Measurements from ENCODE around the gene TSHZ1. TPM values are rescaled to one million over a fixed set of nuclear protein-coding genes. Genes with fewer than 3 reads are reported as not detected.

Gene TSHZ1
- total and polyA plus RNA-seq, 2 donors from 2014 or later = 7.0 to 31.3 TPM

DNA sequence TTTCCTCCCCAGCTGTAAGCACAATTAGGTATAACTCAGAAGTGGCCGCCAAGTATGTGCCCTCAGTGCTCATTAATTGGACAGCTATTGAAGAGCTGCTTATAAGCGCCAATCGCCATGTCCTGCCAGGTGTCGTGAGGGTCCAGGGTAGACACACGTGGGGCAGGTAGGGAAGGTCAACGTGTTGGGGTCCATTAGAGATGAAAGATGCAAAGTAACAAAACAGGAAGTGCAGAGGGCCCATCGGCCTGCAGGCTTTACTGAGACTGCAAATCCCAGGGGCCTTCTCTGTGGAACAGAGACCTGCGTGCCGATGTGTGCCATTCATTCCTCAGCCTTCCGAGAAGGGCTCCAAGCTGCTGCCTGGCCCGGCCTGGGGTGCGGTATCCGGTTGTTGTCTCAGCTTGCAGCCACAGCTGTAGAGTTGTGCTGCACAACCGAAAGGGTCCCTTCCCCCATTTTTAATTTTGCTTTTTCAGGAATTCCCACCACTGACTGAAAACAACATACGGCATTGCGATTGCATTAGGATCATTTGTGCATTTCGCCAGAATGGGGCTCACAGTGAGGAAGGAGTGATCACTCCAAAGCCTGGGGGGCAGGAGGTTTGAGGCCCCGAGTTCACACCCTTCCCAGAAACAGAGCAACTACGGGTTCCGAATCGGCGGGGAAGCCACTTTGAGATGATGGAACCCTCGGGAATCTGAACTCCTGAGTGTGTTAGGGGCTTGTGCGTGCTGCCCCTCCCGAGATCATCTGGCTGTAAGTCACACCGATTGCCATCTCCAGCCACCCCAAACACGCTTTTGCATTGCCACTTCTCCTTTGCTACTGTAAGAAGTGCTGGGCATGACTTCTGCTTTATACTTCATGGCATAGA, 94.3 kb downstream of the TSHZ1 start:
- TF ChIP-seq, protein P1, sequence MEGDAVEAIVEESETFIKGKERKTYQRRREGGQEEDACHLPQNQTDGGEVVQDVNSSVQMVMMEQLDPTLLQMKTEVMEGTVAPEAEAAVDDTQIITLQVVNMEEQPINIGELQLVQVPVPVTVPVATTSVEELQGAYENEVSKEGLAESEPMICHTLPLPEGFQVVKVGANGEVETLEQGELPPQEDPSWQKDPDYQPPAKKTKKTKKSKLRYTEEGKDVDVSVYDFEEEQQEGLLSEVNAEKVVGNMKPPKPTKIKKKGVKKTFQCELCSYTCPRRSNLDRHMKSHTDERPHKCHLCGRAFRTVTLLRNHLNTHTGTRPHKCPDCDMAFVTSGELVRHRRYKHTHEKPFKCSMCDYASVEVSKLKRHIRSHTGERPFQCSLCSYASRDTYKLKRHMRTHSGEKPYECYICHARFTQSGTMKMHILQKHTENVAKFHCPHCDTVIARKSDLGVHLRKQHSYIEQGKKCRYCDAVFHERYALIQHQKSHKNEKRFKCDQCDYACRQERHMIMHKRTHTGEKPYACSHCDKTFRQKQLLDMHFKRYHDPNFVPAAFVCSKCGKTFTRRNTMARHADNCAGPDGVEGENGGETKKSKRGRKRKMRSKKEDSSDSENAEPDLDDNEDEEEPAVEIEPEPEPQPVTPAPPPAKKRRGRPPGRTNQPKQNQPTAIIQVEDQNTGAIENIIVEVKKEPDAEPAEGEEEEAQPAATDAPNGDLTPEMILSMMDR (IDR thresholded peaks at IDR 0.05; ENCODE audit: borderline replicate concordance, extremely low read depth, insufficient read depth) = no peak
- Histone ChIP-seq H3K9ac (ENCODE audit: low read length in 3 of 3) (no peak overlapping the region), H3K9me3 (ENCODE audit: control insufficient read depth in 2 of 3, insufficient read depth in 1 of 3, low read length in 3 of 3) (no peaks in the 10 kb centered on the region), H3K4me3 (ENCODE audit: low read length in 3 of 3) (no peak overlapping the region), H3K4me1 (ENCODE audit: control insufficient read depth in 2 of 3, insufficient read depth in 2 of 3, low read depth in 1 of 3, low read length in 3 of 3) (no peaks in the 10 kb centered on the region), H3K27ac (ENCODE audit: low read depth in 2 of 2, low read length in 2 of 2) (no peak overlapping the region), H3K36me3 (ENCODE audit: control insufficient read depth in 2 of 3, insufficient read depth in 3 of 3, low read length in 3 of 3) (no peaks in the 10 kb centered on the region), H3K27me3 (ENCODE audit: control insufficient read depth, insufficient read depth, low read length) (no peaks in the 10 kb centered on the region)
- FAIRE-seq (no peak), DNase-seq (no peak)
- intact Hi-C loops (cut with DNase I) = no loop called here

DNA sequence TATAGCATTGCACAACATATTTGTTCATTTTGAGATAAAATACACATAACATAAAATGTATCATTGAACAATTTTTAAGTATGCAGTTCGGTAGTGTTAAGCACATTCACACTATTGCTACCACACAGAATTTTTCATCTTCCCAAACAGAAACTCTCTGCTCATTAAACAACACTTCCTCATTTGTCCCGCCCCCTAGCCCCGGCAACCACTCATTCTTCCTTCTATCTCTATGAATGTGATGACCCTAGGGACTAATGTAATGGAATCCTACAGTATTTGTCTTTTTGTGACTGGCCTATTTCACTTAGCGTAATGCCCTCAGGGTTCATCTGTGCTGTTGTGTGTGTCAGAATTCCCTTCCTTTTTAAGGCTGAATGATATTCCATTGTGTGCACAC, 95.4 kb downstream of the TSHZ1 start:
- H3K4me1 ChIP-seq (ENCODE audit: control insufficient read depth in 2 of 3, insufficient read depth in 2 of 3, low read depth in 1 of 3, low read length in 3 of 3) = no peaks in the 10 kb centered on the region
- FAIRE-seq (no peak), DNase-seq (no peak)
- H3K27ac ChIP-seq (ENCODE audit: low read depth in 2 of 2, low read length in 2 of 2) = no peak overlapping the region
- H3K4me3 ChIP-seq (ENCODE audit: low read length in 3 of 3) = no peak overlapping the region
- no peaks in the 10 kb centered on the region for H3K27me3 ChIP-seq (ENCODE audit: control insufficient read depth, insufficient read depth, low read length)
- TF ChIP-seq, protein P1 (IDR thresholded peaks at IDR 0.05; ENCODE audit: borderline replicate concordance, extremely low read depth, insufficient read depth) = no peak
- intact Hi-C loops (cut with DNase I) = no loop called here
- no peaks in the 10 kb centered on the region for H3K36me3 ChIP-seq (ENCODE audit: control insufficient read depth in 2 of 3, insufficient read depth in 3 of 3, low read length in 3 of 3)
- H3K9me3 ChIP-seq (ENCODE audit: control insufficient read depth in 2 of 3, insufficient read depth in 1 of 3, low read length in 3 of 3) = no peaks in the 10 kb centered on the region
- no peak overlapping the region for H3K9ac ChIP-seq (ENCODE audit: low read length in 3 of 3)

DNA sequence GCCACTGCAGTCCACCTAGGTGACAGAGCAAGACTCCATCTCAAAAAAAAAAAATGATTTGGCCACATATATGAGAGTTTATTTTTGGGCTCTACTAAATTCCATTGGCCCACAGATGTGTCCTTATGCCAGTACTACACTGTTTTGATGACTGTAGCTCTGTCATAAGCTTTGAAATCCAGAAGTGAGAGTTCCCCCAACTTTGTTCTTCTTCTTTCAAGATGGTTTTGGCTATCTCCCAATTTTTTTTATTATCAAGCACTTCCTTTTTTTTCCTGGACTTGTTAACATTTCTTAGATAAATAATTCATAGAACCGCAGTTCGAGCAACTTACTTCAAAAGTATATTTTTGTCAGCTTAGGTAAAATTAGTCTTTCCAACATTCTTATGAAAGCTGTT, 96.9 kb downstream of the TSHZ1 start:
- H3K9me3 ChIP-seq (ENCODE audit: control insufficient read depth in 2 of 3, insufficient read depth in 1 of 3, low read length in 3 of 3) = no peaks in the 10 kb centered on the region
- no peak for FAIRE-seq
- TF ChIP-seq, protein P1 (IDR thresholded peaks at IDR 0.05; ENCODE audit: borderline replicate concordance, extremely low read depth, insufficient read depth) = no peak
- H3K27me3 ChIP-seq (ENCODE audit: control insufficient read depth, insufficient read depth, low read length) = no peaks in the 10 kb centered on the region
- no peak overlapping the region for H3K27ac ChIP-seq (ENCODE audit: low read depth in 2 of 2, low read length in 2 of 2)
- no peak overlapping the region for H3K4me3 ChIP-seq (ENCODE audit: low read length in 3 of 3)
- H3K9ac ChIP-seq (ENCODE audit: low read length in 3 of 3) = no peak overlapping the region
- no peaks in the 10 kb centered on the region for H3K36me3 ChIP-seq (ENCODE audit: control insufficient read depth in 2 of 3, insufficient read depth in 3 of 3, low read length in 3 of 3)
- H3K4me1 ChIP-seq (ENCODE audit: control insufficient read depth in 2 of 3, insufficient read depth in 2 of 3, low read depth in 1 of 3, low read length in 3 of 3) = no peaks in the 10 kb centered on the region
- DNase-seq = no peak
- intact Hi-C loops (cut with DNase I) = no loop called here
